Measurements from ENCODE around the gene SLC25A6. TPM values are rescaled to one million over a fixed set of nuclear protein-coding genes. Genes with fewer than 3 reads are reported as not detected.

SLC25A6 gene
- total RNA-seq, 1 donor from 2014 or later, result 488 TPM

GRCh38 chrX:1361275-1361674 is 30.6 kb downstream of the SLC25A6 start:
- no peak for TF ChIP-seq CTCF (IDR thresholded peaks at IDR 0.05; ENCODE audit: unreplicated experiment)
- H3K27me3 Mint-ChIP-seq (ENCODE audit: unreplicated experiment), result peaks cover 19% of the 10 kb centered on the region
- H3K4me1 Mint-ChIP-seq (ENCODE audit: unreplicated experiment), result no peaks in the 10 kb centered on the region
- peaks cover 34% of the 10 kb centered on the region for H3K36me3 Mint-ChIP-seq (ENCODE audit: low read depth, unreplicated experiment)
- H3K9me3 Mint-ChIP-seq (ENCODE audit: unreplicated experiment), result no peaks in the 10 kb centered on the region
- no peak for DNase-seq (ENCODE audit: low spot score)
- H3K27ac Mint-ChIP-seq (ENCODE audit: unreplicated experiment), result no peak overlapping the region
- H3K4me3 Mint-ChIP-seq (ENCODE audit: unreplicated experiment), result no peak overlapping the region

- no peak for TF ChIP-seq CTCF (IDR thresholded peaks at IDR 0.05; ENCODE audit: unreplicated experiment)
- Mint-ChIP-seq H3K4me1 (ENCODE audit: unreplicated experiment) (no peaks in the 10 kb centered on the region), H3K4me3 (ENCODE audit: unreplicated experiment) (peak overlapping the region; percentile 23), H3K9me3 (ENCODE audit: unreplicated experiment) (no peaks in the 10 kb centered on the region), H3K27me3 (ENCODE audit: unreplicated experiment) (peaks cover 19% of the 10 kb centered on the region), H3K36me3 (ENCODE audit: low read depth, unreplicated experiment) (peaks cover 34% of the 10 kb centered on the region), H3K27ac (ENCODE audit: unreplicated experiment) (no peak overlapping the region)
- DNase-seq (ENCODE audit: low spot score), result no peak
Measured at GRCh38 chrX:1360171-1360570, 31.7 kb downstream of the SLC25A6 start.

GRCh38 chrX:1359477-1359873 is 32.4 kb downstream of the SLC25A6 start:
- H3K27me3 Mint-ChIP-seq (ENCODE audit: unreplicated experiment), result peaks cover 15% of the 10 kb centered on the region
- no peak for DNase-seq (ENCODE audit: low spot score)
- no peak overlapping the region for H3K4me3 Mint-ChIP-seq (ENCODE audit: unreplicated experiment)
- no peak for TF ChIP-seq CTCF (IDR thresholded peaks at IDR 0.05; ENCODE audit: unreplicated experiment)
- H3K4me1 Mint-ChIP-seq (ENCODE audit: unreplicated experiment), result no peaks in the 10 kb centered on the region
- H3K27ac Mint-ChIP-seq (ENCODE audit: unreplicated experiment), result no peak overlapping the region
- peaks cover 31% of the 10 kb centered on the region for H3K36me3 Mint-ChIP-seq (ENCODE audit: low read depth, unreplicated experiment)
- H3K9me3 Mint-ChIP-seq (ENCODE audit: unreplicated experiment), result no peaks in the 10 kb centered on the region

- Mint-ChIP-seq H3K27me3 (ENCODE audit: unreplicated experiment) (peaks cover 16% of the 10 kb centered on the region), H3K4me1 (ENCODE audit: unreplicated experiment) (peaks cover 2% of the 10 kb centered on the region), H3K36me3 (ENCODE audit: low read depth, unreplicated experiment) (peaks cover 34% of the 10 kb centered on the region), H3K27ac (ENCODE audit: unreplicated experiment) (peak overlapping the region; percentile 61), H3K9me3 (ENCODE audit: unreplicated experiment) (no peaks in the 10 kb centered on the region), H3K4me3 (ENCODE audit: unreplicated experiment) (peak overlapping the region; percentile 79)
- DNase-seq (ENCODE audit: low spot score), result no peak
- no peak for TF ChIP-seq CTCF (IDR thresholded peaks at IDR 0.05; ENCODE audit: unreplicated experiment)
Measured at GRCh38 chrX:1358793-1359476, 33.0 kb downstream of the SLC25A6 start.

GRCh38 chrX:1357993-1358392 is 33.9 kb downstream of the SLC25A6 start:
- no peak for DNase-seq (ENCODE audit: low spot score)
- Mint-ChIP-seq H3K4me3 (ENCODE audit: unreplicated experiment) (no peak overlapping the region), H3K27me3 (ENCODE audit: unreplicated experiment) (peaks cover 16% of the 10 kb centered on the region), H3K4me1 (ENCODE audit: unreplicated experiment) (peaks cover 2% of the 10 kb centered on the region), H3K27ac (ENCODE audit: unreplicated experiment) (no peak overlapping the region), H3K36me3 (ENCODE audit: low read depth, unreplicated experiment) (peaks cover 34% of the 10 kb centered on the region), H3K9me3 (ENCODE audit: unreplicated experiment) (no peaks in the 10 kb centered on the region)
- no peak for TF ChIP-seq CTCF (IDR thresholded peaks at IDR 0.05; ENCODE audit: unreplicated experiment)
